ENCODE data around the gene DCAF5. TPM values are rescaled to one million over a fixed set of nuclear protein-coding genes. Genes with fewer than 3 reads are reported as not detected.

Gene DCAF5
- polyA plus RNA-seq, 3 donors = 22.2 to 55.1 (median 30.6) TPM

DNA sequence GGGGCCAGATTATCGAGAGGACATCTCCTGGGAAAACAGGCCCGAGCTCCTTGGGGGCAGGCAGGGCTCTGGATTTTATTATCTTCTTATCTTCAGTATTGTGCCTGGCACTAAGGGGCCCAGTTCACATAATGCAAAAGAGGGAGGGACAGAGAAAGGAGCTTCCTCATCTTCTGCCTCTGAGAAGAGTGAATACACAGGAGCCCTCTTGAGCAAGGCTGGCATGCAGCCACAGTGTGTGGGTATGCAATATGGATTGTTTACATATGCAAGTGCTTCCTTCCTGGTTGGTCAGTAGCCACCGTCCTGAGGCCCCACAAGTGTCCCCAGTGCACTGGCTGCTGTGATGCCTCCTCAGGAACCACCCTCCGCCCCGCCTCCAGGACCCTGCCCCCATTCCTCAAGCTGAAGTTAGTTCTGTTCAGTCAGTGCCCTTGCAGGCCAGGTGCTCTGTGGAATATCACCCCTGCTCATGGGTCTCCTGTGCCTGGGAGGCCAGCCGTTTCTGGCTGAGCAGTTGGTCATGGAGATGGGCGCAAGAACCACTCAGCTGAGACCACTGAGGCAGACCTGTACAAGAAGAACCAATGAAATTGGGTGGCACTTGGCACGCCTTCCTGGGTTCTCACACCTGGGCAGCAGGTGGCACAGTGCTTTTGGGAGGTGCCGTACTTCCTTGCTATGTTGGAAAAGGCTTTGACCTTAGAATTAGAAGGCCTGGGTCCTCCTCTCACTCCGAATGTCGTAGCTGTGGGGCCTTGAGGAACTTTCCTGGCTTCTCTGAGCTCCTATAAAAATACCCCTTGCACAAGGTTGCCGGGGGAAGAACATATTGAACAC, 138.8 kb downstream of the DCAF5 start:
- Histone ChIP-seq H3K27ac (ENCODE audit: low read depth in 1 of 2, low read length in 2 of 2) (peak overlapping the region; percentile 72 to 82), H3K36me3 (replicated peaks in 1 of 2; ENCODE audit: control insufficient read depth in 1 of 2, insufficient read depth in 2 of 2, low read length in 2 of 2) (no peaks in the 10 kb centered on the region), H3K27me3 (ENCODE audit: control insufficient read depth in 2 of 2, insufficient read depth in 2 of 2, low read length in 2 of 2) (no peaks in the 10 kb centered on the region), H3K4me3 (replicated peaks in 1 of 3; ENCODE audit: low read depth in 2 of 3, low read length in 3 of 3) (peak overlapping the region in 1 of 3 experiments; percentile 53), H3K79me2 (ENCODE audit: insufficient read depth, low read length) (no peaks in the 10 kb centered on the region), H2AFZ (ENCODE audit: insufficient read depth, low read depth, low read length, poor library complexity, severe bottlenecking) (peak overlapping the region; percentile 85), H3K4me1 (ENCODE audit: control insufficient read depth in 1 of 2, insufficient read depth in 2 of 2, low read length in 2 of 2) (peaks cover 39 to 49% of the 10 kb centered on the region in 2 donors), H3K9me3 (replicated peaks in 1 of 2; ENCODE audit: control insufficient read depth in 1 of 2, insufficient read depth in 1 of 2, low read length in 2 of 2) (no peaks in the 10 kb centered on the region), H4K20me1 (ENCODE audit: insufficient read depth, low read length) (no peaks in the 10 kb centered on the region), H3K4me2 (replicated peaks; ENCODE audit: extremely low read depth, low read length, poor library complexity, severe bottlenecking) (peak overlapping the region; percentile 68), H3K9ac (ENCODE audit: insufficient read depth, low read length, poor library complexity, severe bottlenecking) (peak overlapping the region; percentile 42)
- peaks cover 46% of the 10 kb centered on the region for H3K4me1 Mint-ChIP-seq
- peak overlapping the region; percentile 34 to 60 for H3K4me3 Mint-ChIP-seq
- TF ChIP-seq, protein P1, sequence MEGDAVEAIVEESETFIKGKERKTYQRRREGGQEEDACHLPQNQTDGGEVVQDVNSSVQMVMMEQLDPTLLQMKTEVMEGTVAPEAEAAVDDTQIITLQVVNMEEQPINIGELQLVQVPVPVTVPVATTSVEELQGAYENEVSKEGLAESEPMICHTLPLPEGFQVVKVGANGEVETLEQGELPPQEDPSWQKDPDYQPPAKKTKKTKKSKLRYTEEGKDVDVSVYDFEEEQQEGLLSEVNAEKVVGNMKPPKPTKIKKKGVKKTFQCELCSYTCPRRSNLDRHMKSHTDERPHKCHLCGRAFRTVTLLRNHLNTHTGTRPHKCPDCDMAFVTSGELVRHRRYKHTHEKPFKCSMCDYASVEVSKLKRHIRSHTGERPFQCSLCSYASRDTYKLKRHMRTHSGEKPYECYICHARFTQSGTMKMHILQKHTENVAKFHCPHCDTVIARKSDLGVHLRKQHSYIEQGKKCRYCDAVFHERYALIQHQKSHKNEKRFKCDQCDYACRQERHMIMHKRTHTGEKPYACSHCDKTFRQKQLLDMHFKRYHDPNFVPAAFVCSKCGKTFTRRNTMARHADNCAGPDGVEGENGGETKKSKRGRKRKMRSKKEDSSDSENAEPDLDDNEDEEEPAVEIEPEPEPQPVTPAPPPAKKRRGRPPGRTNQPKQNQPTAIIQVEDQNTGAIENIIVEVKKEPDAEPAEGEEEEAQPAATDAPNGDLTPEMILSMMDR (IDR thresholded peaks at IDR 0.05) = no peak
- no peaks in the 10 kb centered on the region for H3K36me3 Mint-ChIP-seq
- WGBS (ENCODE audit: insufficient coverage) = 38% methylated on average over 10 of the region's 12 CpGs
- DNase-seq = peak; percentile 91 to 97 (median 93)
- intact Hi-C loops (cut with micrococcal nuclease) = loop anchor here in 1 of 2 donors (10.0 kb wide), 1 partner anchor 71 kb away; no protein-coding TSS in a partner anchor
- peaks cover 0 to 1% (median 0%) of the 10 kb centered on the region in 3 donors for H3K27me3 Mint-ChIP-seq (ENCODE audit: low read depth in 3 of 3)
- H3K27ac Mint-ChIP-seq = peak overlapping the region; percentile 87 to 95 (median 94)
- peaks cover 0 to 2% (median 0%) of the 10 kb centered on the region in 7 donors for H3K9me3 Mint-ChIP-seq

DNA sequence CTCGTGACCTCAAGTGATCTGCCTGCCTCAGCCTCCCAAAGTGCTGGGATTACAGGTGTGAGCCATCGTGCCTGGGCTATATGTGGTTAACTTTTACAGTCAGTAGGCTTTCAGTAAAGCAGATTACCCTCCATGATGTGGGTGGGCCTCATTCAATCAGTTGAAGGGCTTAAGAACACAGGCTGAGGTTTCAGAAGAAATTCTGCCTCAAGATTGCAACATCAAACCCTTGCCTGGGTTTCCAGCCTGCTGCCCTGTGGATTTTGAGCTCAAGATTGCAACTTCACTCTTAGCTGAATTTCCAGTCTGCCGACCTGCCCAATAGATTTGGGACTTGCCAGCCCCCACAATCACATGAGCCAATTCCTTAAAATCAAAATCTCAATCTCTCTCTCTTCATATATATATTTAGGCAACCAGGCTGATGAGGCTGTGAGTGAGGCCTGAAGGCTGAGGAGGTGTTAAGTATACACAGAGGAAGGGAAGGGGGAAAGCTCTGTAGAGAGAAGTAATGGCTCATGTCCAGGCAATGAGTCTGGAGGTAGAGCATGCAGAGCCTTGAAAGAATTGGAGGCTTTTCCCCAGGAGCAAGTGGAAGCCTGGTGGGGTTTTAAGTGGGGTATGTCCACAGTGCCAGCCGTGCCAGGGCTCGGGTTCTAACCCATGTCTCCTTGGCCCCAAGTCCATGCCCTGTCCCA, 140.5 kb downstream of the DCAF5 start:
- Mint-ChIP-seq H3K9me3 (peaks cover 0 to 2% (median 0%) of the 10 kb centered on the region in 7 donors), H3K4me3 (no peak overlapping the region), H3K4me1 (peaks cover 42% of the 10 kb centered on the region), H3K27me3 (ENCODE audit: low read depth in 3 of 3) (peaks cover 0 to 1% (median 0%) of the 10 kb centered on the region in 3 donors), H3K27ac (peak overlapping the region; percentile 16 to 90 (median 85)), H3K36me3 (no peaks in the 10 kb centered on the region)
- Histone ChIP-seq H3K4me1 (ENCODE audit: control insufficient read depth in 1 of 2, insufficient read depth in 2 of 2, low read length in 2 of 2) (peaks cover 39 to 49% of the 10 kb centered on the region in 2 donors), H3K79me2 (ENCODE audit: insufficient read depth, low read length) (no peaks in the 10 kb centered on the region), H3K4me3 (replicated peaks in 1 of 3; ENCODE audit: low read depth in 2 of 3, low read length in 3 of 3) (no peak overlapping the region), H3K4me2 (replicated peaks; ENCODE audit: extremely low read depth, low read length, poor library complexity, severe bottlenecking) (no peak overlapping the region), H3K27ac (ENCODE audit: low read depth in 1 of 2, low read length in 2 of 2) (peak overlapping the region; percentile 21 to 82), H2AFZ (ENCODE audit: insufficient read depth, low read depth, low read length, poor library complexity, severe bottlenecking) (peak overlapping the region; percentile 24), H3K9me3 (replicated peaks in 1 of 2; ENCODE audit: control insufficient read depth in 1 of 2, insufficient read depth in 1 of 2, low read length in 2 of 2) (no peaks in the 10 kb centered on the region), H3K36me3 (replicated peaks in 1 of 2; ENCODE audit: control insufficient read depth in 1 of 2, insufficient read depth in 2 of 2, low read length in 2 of 2) (no peaks in the 10 kb centered on the region), H4K20me1 (ENCODE audit: insufficient read depth, low read length) (no peaks in the 10 kb centered on the region), H3K27me3 (ENCODE audit: control insufficient read depth in 2 of 2, insufficient read depth in 2 of 2, low read length in 2 of 2) (no peaks in the 10 kb centered on the region), H3K9ac (ENCODE audit: insufficient read depth, low read length, poor library complexity, severe bottlenecking) (no peak overlapping the region)
- TF ChIP-seq, protein P1 (IDR thresholded peaks at IDR 0.05) = no peak
- intact Hi-C loops (cut with micrococcal nuclease) = loop anchor here in 1 of 2 donors (10.0 kb wide), 1 partner anchor 72 kb away; no protein-coding TSS in a partner anchor
- DNase-seq = peak in 2 of 3 donors; percentile 21 to 32
- WGBS (ENCODE audit: insufficient coverage) = 67% methylated on average over 1 of the region's 5 CpGs

Measured in CD14-positive monocyte (primary cell).